HL-60 (cell line): ENCODE results near the gene DOCK2.

Source experiments
- DNase-seq, 2 experiments: peaks; one replicate each; pipeline ENCODE4 v3.0.0-alpha.2; 2010 to 2020; ENCODE audit warnings: low read depth in 1 of 2, low spot score in 1 of 2
- H3K27ac ChIP-seq: fragments of 250-450 bp; sonication (Bioruptor Pico); replicated peaks from 2 replicates; pipeline ENCODE4 v1.5.1; 2020; ENCODE audit warnings: mild to moderate bottlenecking, moderate library complexity
- H3K27me3 ChIP-seq: fragments of 250-450 bp; sonication (Bioruptor Pico); 2 replicates; pipeline ENCODE4 v1.5.1; 2021; ENCODE audit warnings: mild to moderate bottlenecking, moderate library complexity; ENCODE audit not compliant: insufficient read depth, poor library complexity, severe bottlenecking
- H3K4me3 ChIP-seq: replicated peaks from 2 replicates; pipeline ENCODE4 v1.5.1; 2011; ENCODE audit warnings: mild to moderate bottlenecking, control low read depth, low read length; ENCODE audit not compliant: insufficient read depth
- CTCF ChIP-seq: IDR thresholded peaks from one replicate; pipeline ENCODE4 v1.5.1; 2011; ENCODE audit warnings: low read length, control low read depth, inconsistent platforms; ENCODE audit not compliant: insufficient read depth
- GABPA ChIP-seq: IDR thresholded peaks from 2 replicates; pipeline ENCODE4 v1.6.1; 2012; ENCODE audit warnings: low read depth
- POLR2AphosphoS5 ChIP-seq: IDR thresholded peaks from 2 replicates; pipeline ENCODE4 v1.6.1; 2012; ENCODE audit warnings: low read depth
- REST ChIP-seq: IDR thresholded peaks from 2 replicates; pipeline ENCODE4 v1.6.1; 2012; ENCODE audit warnings: low read depth; ENCODE audit not compliant: insufficient replicate concordance
- SPI1 ChIP-seq: IDR thresholded peaks from 2 replicates; pipeline ENCODE4 v1.6.1; 2012; ENCODE audit warnings: low read depth, mild to moderate bottlenecking, borderline replicate concordance

DOCK2 gene

GRCh38 chr5:169754737-169755136, 117.7 kb downstream of the DOCK2 start:
- TF ChIP-seq POLR2AphosphoS5 = no peak
- no peak for TF ChIP-seq SPI1
- no peak for TF ChIP-seq REST
- TF ChIP-seq GABPA = no peak
- TF ChIP-seq CTCF = no peak
- Histone ChIP-seq H3K27me3 (no peaks in the 10 kb centered on the region), H3K27ac (no peak overlapping the region), H3K4me3 (no peak overlapping the region)
- DNase-seq = no peak

- Histone ChIP-seq H3K27ac (no peak overlapping the region), H3K4me3 (no peak overlapping the region), H3K27me3 (no peaks in the 10 kb centered on the region)
- DNase-seq = no peak
- no peak for TF ChIP-seq REST
- no peak for TF ChIP-seq CTCF
- TF ChIP-seq POLR2AphosphoS5 = no peak
- no peak for TF ChIP-seq GABPA
- no peak for TF ChIP-seq SPI1
These were observed 119.1 kb downstream of the DOCK2 start for GRCh38 chr5:169756071-169756765.

GRCh38 chr5:169757016-169757415, 119.9 kb downstream of the DOCK2 start:
- H3K4me3 ChIP-seq = no peak overlapping the region
- no peak for TF ChIP-seq CTCF
- no peak for TF ChIP-seq SPI1
- no peak for TF ChIP-seq REST
- no peak for TF ChIP-seq GABPA
- no peak for TF ChIP-seq POLR2AphosphoS5
- H3K27ac ChIP-seq = no peak overlapping the region
- DNase-seq = no peak
- no peaks in the 10 kb centered on the region for H3K27me3 ChIP-seq
